RCC 7860 (cell line): Measurements from ENCODE around the gene PCSK6.

ENCODE experiments used
- DNase-seq: peaks from one replicate; pipeline ENCODE4 v3.0.0-alpha.2; 2015; ENCODE audit warnings: low spot score
- FAIRE-seq: peaks from 2 replicates; lab custom pipeline; 2012; peaks lifted over from hg19 to GRCh38; lab: Jason Lieb, UNC

The PCSK6 gene

DNA sequence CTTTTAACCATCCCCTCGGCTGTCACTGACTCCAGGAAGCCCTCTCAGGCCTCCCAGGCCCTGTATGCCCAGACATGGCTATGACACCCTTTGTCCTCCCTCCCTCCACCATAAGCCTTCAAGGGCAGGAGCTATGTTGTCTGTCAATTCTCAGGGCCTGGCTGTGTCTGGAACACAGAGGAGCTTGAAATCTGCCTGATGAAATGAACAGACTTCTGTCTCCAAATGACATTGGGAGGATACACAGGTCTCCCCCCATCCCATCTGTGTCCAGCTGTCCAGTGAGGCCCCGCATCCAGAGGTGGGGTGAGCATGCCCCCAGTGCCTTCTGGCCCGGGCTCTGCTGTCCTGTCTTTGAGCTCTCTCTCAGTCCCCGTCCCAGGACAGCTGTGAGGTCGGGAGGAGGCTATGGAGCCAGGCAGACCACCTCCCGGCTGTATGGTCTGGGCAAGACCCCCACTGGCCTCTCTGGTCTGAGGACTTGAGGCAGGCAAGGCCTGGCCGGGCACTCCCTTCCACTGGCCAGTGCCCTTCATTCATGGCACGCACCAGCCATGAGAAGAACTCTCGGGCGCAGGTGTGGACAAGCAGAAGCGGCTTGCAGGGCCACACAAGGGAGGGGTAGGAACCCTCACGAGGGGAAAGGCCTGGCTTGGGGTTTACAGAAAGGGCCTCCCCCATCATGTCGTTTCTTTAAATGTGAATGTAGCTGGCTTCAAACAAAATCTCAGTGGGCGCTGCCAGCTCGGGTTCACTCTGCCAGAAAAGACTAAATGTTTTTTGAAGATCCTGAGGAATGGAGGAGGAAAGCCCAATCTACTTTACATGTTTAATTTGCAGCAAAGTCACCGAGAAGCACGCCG lies 38.9 kb downstream of the PCSK6 start:
- FAIRE-seq: no peak
- DNase-seq: no peak

DNA sequence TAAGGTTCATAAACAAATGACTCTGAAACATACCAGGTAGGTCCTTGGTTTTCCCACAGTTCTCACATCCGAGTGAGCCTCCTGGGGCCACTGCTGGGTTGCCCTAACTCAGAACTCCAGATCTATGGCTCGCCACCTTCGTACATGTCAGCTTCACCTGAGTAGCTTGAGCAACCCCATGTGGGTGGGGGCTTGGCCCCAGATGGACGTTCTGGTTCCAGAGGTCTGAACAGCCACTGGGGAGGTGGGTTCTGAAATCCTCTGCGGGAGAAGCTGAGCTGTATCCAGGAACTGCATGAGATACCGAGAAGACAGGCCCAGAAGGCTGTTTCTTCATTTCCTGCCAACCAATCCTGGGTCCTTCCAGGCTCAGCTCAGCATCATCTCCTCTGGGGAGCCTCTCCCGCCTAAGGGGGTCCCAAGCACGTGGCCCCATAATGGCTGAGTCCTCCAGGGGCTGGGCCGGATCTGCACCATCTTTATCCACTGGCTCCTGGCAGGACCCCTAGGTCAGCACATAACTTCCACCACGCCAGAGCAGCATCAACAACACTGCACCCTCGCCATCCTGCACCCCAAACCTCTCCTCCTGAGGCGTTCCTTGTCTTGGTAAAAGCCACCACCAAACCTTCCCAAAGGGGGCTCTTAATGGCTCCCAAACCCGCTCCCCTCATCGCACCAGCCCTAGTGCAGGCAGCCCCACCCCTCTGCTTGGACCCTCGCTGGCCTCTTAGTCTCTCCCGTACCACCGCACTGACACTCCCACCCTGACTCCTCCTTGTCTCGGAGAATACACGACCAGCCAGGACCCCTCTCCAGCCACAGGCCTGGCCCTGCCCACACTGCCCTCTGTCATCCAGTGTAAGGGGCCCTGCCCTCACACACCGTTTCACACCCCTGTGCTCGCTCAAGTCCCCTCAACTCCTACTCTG lies 39.8 kb downstream of the PCSK6 start:
- DNase-seq: no peak
- no peak for FAIRE-seq

DNA sequence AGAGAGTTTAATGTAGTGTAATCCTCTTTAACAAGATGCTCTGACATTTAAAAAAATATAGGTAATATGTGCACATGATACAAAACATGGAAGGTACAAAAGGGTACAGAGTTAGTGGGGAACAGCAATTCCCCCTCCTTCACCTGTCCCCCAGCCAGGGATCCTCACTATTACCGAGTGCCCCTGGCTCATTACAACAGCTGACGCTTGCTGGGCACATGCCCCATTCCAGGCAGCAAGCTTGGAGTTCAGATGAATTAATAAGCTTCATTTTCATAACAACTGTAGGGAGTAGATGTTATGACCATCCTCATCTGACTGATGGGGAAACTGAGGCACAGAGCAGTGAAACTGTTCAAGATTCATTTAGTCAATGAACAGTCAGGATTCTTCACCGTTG lies 41.2 kb downstream of the PCSK6 start:
- no peak for FAIRE-seq
- DNase-seq: no peak

DNA sequence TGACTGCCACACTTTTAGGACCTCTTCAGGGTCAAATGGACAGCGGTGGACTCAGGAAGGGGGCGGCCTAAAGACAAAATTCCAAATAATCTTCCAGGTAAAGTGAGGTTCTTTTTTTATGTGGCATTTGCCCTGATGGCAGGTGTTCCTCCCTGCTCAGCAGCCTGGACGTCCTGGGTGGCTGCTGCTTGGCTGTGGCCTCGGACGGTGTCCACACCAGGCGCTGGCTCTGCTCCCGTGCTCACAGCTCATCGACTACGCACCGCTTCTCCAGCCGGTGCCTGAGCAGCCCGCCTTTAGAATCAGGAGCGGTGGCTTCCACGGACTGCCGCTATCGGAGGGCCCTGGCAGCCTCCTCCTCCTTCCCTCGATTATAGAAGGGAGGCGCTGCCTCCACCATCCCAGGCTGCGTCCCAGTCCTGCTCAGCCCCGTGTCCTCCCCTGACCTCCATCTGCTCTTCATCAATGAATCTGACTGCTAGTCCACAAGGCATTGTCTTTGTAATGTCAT lies 41.9 kb downstream of the PCSK6 start:
- FAIRE-seq (no peak), DNase-seq (no peak)

DNA sequence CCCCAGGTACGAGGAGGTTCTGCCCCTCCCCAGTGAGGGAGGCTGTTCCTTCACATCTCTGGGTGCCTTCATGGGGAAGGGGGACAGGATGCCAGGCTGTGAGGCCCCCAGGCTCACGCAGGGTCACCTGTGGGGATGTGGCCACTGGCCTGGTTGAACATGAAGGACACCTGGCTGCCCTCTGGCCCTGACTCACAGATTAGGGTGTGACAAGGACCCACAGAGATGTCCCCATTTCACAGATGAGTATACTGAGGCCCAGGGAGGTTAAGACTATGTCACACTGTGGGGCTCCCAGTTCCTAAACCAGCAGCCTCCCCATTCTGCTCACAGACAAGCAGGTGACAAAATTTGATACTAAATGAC lies 42.4 kb downstream of the PCSK6 start:
- no peak for FAIRE-seq
- no peak for DNase-seq

DNA sequence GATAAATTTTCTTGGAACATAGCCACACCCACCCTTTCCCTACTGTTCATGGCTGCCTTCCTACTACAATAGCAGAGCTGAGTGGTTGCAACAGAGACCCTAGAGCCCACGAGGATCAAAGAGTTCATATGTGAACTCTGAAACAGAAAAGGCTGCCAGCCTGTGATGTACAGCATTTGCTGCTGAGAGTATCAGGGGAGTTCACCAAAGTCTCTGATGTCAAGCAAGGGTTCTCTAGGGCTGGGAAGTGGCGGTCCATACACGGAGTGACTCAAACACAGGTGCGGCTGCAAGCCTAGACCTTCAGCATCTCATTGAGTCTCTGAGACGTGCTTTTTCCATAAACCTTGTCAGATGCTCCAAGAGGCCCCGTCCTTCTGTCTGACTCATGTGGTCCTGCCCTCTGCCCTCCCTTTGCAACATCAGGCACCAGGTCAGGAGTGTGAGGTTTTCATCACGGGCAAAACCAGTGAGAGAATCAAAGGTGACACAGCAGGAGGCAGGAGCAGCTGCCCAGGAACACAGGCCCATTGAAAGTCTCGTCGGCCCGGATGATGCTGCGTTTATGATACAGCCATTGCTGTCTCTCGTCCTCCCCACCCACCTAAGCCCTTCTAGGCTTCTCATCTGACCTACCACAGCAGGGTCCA lies 42.9 kb downstream of the PCSK6 start:
- FAIRE-seq (no peak), DNase-seq (no peak)

DNA sequence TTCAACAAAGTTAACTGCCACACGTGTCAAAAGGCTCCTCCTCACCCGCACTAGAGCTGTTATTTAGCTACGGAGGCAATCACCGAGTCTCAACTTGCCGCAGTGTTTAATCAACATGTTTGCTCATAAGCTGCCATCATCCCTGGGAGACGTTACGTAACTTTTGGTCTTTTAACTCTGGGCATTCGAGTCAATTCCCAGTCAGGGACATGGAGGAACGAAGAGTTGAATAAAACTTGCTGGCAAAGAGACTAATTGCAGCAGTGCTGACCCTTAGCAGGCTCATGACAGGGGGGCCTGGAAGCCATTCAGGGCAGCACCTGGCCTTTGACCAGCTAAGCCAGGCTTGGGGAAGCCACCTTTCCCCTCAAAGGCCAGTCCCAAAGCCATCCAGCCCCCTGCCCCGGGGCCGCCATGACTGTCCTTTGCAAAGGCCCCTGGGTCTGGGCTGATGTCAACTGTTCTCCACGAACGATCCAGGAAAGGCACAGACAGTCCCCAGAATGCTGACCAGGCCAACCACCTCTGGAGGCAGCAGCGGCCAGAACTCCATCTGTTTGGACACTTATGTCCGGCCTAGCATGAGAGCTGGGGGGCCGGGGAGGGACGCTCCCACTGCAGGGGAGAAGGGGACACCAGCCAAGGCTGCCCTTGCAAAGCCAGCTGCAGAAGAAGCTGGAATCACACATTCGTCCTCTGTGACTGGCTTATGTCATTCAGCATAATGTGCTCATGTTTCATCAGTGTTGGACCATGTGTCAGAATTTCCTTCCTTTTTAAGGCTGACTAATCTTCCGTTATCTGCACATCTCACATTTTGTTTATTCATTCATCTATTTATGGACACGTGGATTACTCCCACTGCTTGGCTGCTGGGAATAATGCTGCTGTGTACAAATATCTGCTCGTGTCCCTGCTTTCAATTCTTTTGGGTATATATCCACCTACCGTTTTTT lies 43.7 kb downstream of the PCSK6 start:
- DNase-seq (no peak), FAIRE-seq (no peak)

DNA sequence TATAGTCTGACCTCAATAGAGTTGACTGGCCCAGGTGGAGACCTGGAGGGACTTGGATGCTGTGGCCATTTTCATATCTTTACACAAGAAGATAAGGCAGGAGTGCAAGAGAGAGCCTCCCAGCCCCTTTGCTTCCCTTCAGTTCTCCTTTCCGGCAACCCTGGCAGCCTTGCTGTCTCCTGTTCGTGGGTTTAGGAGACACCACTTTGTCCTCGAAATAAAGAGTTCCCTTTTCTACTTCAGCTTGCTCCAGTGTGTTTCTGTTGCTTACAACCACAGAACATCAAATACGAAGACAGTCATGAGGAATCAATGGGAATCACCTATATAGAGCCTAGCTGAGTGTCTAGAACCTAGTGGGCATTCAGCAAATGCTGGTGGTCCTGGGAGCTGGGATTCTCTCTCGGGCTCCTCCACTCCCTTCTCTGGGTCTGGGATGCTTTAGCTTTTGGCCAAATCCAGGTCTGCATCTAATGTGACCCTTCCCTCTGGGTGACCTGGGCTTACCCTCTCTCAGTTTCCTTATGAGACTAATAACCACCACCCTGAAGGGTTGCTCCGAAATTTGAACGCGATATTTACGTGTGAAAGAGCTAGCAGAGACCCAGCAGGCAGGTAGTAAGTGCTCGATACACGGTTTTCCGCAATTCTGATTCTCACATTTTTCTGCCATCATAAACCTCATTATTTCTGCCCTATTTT lies 44.5 kb downstream of the PCSK6 start:
- FAIRE-seq (no peak), DNase-seq (no peak)

DNA sequence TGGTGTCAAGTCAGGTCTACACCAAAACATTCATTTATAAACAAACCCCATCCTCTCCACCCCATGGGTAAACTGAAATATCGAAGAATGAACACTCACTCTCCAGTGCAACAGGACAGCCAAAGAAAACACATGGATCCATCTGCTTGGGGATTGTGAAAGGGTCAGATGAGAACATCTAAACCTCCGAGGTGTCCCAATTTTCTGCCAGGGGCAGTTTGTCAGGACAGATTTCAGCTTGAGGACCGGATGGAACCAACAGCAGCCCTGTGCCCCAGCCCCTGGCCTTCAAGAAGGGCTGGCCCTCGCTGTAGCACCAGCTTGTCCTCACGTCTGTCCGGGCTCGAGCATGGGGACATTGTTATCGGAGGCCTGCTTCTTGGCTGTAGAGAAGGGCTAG lies 45.5 kb downstream of the PCSK6 start:
- DNase-seq: no peak
- no peak for FAIRE-seq

DNA sequence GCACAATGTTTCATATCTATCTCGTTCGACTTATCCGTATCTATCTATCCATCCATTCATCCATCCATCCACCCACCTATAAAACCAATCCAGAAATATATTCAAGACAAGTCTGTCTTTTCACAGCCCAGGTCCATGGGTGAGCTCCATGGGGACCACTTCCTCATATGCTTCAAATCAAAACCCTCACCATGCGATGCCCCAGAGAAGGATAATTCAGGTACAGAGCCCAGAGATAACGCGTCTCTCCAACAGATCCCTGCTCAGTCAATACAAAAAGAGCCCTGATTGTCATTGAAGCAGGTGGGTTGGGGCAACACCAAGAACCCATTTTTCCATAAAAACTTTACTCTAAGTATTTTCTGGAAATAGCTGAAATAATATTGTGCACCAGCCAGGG lies 47.2 kb downstream of the PCSK6 start:
- no peak for DNase-seq
- no peak for FAIRE-seq

DNA sequence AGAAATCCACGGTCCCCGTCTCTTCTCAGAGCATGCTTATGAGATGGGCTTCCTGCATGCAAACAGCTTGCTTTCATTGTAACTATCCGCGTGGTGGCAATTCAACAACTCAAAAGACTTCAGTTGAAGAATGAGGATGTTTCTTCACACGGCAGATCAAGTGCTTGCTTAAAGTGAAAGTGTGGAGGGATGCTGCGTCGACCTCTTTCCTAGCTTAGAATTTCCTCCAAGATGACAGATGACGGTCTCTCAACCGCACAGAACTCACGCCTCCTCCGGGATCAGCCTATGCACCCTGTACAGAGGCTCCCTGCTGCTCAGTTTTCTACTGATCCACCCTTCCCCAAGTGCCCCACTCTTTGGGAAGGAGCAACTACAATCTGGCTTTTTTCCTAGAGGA lies 47.8 kb downstream of the PCSK6 start:
- FAIRE-seq: no peak
- no peak for DNase-seq

DNA sequence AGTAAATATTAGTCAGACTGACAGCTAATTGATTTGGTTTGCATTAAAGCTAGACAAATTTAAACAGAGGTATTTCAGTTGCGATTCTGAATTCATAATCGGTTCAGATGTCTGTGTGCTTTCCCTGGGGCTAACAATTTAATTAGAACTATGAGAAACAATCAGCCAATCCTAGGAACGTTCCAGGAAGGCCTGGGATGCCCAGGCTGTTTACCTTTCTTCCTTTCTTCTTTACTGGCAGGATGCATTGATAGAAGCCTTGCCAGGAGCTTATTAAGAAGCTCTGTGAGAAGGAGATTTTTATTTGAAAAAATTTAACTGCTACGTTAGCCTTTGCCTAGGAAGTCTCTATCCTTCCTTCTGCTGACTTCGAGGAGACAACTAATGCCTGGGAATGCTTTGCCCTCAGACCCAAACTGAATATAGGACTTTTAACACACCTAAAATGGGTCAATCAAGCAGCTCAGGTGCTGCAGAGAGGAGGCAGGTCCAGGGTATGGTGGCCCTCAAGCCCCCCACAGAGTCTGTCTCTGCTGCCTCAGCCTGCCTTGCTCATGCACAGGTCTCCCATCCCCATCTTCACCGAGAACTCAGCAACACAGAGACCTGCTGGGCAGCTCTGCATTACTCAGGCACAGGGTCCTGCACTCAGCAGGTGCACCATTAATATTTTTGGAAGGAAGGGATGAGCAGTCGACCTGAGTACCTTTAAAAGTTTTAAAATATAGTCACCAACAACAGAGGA lies 48.5 kb downstream of the PCSK6 start:
- FAIRE-seq: no peak

DNA sequence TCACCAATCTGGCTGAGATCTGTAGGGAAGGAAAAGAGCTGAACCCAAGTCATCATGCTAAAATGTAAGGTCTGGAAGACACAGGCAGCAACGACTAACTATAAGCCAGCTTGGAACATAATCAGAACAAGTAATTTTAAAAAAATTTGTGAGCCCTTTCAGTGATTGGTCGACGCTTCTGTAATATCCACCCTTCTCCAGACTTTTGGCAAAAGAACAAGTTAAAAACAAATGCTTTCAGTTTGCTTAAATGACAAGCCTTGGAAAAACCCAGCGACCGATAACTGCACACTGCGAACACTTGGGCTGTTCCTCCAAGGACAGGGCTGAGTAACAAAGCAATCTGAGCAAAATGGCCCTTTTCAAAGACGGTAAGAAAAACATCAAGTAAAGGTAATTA lies 49.6 kb downstream of the PCSK6 start:
- DNase-seq (no peak), FAIRE-seq (no peak)

More for the DNA sequence above, 48.5 kb downstream of the PCSK6 start:
- DNase-seq: no peak

DNA sequence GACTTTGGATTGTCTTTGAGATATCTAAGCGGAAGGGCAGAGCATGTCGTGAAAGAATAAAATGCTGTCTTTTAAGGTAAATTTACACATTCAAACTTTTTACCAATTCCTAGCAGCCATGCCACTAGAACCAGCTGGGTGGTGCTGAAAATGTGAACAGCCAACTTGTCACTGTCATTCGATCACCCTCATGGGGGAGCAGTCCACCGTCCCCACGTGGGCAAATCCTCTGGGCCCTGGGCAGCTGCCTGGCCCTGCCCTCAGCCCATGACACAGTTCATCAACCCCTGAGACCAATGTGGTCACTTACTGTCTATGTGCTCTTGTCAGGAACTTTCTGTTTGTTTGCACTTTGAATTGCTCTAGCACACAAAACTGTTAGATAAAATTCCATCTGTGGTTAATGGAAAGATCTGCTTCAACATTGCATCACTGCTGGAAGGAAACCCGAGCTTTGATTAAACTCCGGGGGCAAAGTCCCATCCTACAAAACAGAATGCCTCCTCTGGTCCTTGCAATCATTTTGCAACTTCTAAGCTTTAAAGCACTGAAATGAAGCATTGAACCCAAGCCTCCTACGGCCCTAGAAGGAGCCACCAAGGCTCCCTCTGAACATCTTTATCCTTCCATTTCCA lies 50.1 kb downstream of the PCSK6 start:
- peak; percentile 40 for DNase-seq
- FAIRE-seq: no peak

DNA sequence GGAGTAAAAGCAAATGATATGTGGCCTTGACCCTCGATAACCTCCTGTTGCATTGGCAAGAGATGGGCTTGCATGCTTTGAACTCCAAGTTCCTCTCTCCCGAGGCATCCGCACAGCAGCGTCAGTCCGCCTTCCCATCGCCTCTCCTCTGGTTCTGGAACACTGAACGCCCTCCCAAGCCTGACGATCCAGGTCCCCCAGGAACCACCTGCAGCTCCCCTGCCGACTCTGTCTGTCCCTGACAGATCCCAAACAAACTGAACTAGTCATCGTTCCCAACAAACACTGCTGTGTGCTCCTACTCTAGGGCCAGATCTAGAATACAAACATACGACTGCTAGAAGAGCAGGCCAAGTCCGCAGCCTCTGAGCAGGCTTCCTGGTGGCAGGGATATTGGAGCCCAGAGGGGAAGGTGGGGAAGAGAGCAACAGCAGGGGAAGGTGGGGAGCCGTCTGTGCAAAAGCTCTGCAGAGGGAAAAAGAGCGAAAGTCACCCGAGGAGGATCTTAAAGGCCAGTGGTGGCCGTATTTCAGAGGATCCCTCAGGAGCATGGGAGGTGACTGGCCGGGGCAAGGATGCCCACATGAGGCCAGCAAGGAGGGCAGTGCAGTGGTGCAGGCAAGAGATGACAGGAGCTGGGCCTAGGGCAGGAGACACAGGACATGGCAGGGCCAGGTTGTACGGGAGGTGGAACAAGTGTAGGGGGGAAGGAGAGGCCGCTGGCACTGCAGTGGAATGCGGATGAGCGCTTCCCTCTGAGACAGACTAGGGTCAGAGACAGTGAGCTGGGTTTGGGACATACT lies 50.8 kb downstream of the PCSK6 start:
- DNase-seq: no peak
- FAIRE-seq: no peak

DNA sequence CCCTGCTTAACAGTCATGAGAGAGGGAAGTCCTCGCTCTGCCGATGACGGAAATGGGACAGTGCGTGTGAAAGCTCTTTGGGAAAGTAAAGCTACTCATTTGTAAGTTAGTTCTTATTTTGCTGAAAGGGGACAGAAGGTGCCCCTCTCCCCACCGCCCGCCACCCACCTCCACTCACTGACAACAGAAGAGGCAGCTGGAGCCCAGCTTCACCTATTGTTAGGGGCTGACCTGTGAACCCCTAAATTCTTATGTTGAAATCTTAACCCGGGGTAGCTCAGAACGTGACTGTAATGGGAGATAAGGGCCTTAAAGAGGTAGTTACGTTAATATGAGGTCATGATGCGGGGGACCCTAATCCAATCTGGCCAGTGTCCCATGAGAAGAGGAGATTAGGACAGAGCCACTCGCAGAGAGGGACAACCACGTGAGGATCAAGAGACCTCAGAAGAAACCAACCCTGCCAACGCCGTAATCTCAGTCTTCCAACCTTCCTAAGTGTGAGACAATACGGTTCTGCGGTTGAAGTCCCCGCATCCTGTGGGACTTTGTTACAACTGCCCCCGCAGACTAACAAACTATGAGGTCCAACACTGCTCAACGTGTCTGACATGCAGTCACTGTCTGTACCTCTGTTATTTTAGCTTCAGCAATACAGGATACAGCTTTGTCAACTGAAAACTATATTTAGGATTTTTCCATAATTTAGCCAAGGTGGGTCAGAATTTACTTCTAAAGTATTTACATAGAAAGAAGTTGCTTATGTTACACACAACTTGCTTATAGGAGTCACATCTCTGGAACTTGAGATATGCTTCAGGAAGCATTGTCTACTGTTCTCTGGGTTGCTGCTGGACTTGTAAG lies 51.7 kb downstream of the PCSK6 start:
- DNase-seq (no peak), FAIRE-seq (no peak)

DNA sequence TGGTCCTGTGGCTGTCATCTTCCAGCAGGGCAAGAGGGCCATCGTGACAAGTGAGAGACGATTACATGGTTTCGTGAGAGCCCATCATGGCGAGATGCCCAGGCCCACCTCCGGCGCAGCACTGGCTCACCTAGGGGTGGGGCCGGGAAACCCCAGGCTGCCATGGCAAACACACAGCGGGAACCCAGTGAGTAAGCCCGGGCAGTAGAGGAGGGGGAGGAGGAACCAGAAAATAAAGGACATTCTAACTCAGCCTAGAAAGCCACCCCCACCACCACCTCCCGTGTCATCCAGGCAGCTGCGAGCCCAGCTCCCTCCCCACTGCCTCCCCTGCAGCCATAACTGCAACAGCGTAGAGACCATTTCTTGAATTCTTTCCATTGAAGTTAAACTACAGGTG lies 52.3 kb downstream of the PCSK6 start:
- no peak for FAIRE-seq
- DNase-seq: peak; percentile 44
